Large intestine (tissue), 3 donors: ENCODE data around the gene LRRC8B. TPM values are rescaled to one million over a fixed set of nuclear protein-coding genes. Genes with fewer than 3 reads are reported as not detected.

Experiments used
- DNase-seq, 2 donors: peaks; one replicate each; pipeline versions ENCODE4 v3.0.0 to v3.0.0-alpha.2; 2013
- H3K27ac ChIP-seq: one replicate; pipeline ENCODE4 v1.5.1; 2013; ENCODE audit warnings: low read length
- H3K27me3 ChIP-seq: 2 replicates; pipeline ENCODE4 v1.6.1; 2013; ENCODE audit warnings: low read length; ENCODE audit not compliant: control insufficient read depth, insufficient read depth
- H3K36me3 ChIP-seq: 2 replicates; pipeline ENCODE4 v1.6.1; 2013; ENCODE audit warnings: low read length; ENCODE audit not compliant: control insufficient read depth, insufficient read depth
- H3K4me1 ChIP-seq: one replicate; pipeline ENCODE4 v1.6.1; 2013; ENCODE audit warnings: low read length; ENCODE audit not compliant: control insufficient read depth, insufficient read depth
- H3K4me3 ChIP-seq: one replicate; pipeline ENCODE4 v1.5.1; 2013; ENCODE audit warnings: low read length
- H3K9me3 ChIP-seq: one replicate; pipeline ENCODE4 v1.6.1; 2013; ENCODE audit warnings: mild to moderate bottlenecking, low read depth, low read length, moderate library complexity; ENCODE audit not compliant: control insufficient read depth
- WGBS: methylation state at CpG from one replicate; pipeline ENCODE4 v1.1.5; 2013; ENCODE audit warnings: low lambda C conversion rate; ENCODE audit not compliant: insufficient coverage; 5-methylcytosine and 5-hydroxymethylcytosine counted together
- polyA plus RNA-seq: library from polyadenylated mRNA; unstranded; fragments of 120-200 nt; gene quantifications from one replicate; pipeline ENCODE4 v1.2.1, GENCODE V29; 2013

Gene LRRC8B
- polyA plus RNA-seq, 1 donor, result 10.2 TPM

DNA sequence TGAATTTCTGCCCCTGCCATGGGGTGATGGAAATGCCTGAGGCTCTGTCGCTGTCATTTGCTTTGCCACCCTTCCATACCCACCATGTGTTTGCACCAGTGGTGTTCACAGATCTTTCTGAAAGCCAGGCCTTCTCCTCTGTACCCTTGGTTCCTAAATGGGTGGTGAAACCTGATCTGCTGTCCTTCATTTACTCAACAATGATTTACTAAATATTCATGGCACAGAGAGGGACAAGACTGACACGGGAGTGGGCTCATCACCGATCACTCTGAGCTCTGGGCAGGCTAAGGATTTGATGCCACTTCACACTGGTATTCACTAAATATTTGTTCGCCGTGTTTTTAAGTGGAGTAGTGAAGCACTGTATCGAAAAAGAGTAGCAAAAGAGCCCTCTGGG is 40.9 kb downstream of the LRRC8B start:
- DNase-seq, result no peak
- Histone ChIP-seq H3K4me1 (no peaks in the 10 kb centered on the region), H3K27me3 (no peaks in the 10 kb centered on the region), H3K4me3 (no peak overlapping the region), H3K36me3 (no peaks in the 10 kb centered on the region), H3K27ac (no peak overlapping the region), H3K9me3 (no peaks in the 10 kb centered on the region)
- 90% methylated on average over 2 of the region's 6 CpGs for WGBS

DNA sequence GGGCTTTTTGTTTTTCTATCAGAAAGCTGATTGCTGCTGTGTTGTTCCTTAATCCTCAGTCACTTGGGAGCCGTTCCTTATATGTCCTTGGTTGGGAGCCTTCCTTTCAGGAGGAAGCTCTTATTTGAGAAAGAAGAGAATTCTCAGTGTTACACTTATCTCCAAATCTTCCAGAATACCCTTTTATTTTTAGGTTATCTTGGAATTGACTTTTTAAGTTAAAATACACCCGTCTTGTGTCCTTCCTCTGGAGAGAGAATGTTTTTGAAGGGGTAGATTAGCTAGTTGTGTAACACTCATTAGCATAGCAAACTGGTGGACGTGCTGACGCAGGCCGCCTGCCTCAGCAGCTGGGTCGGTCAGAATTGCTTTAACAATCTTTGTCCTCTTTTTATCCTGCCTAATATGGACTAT is 42.1 kb downstream of the LRRC8B start:
- peak in 1 of 2 donors; percentile 53 for DNase-seq
- Histone ChIP-seq H3K9me3 (no peaks in the 10 kb centered on the region), H3K4me3 (no peak overlapping the region), H3K27me3 (no peaks in the 10 kb centered on the region), H3K27ac (no peak overlapping the region), H3K36me3 (no peaks in the 10 kb centered on the region), H3K4me1 (no peaks in the 10 kb centered on the region)
- no CpG with 5 or more reads among the region's 6 CpGs for WGBS

DNA sequence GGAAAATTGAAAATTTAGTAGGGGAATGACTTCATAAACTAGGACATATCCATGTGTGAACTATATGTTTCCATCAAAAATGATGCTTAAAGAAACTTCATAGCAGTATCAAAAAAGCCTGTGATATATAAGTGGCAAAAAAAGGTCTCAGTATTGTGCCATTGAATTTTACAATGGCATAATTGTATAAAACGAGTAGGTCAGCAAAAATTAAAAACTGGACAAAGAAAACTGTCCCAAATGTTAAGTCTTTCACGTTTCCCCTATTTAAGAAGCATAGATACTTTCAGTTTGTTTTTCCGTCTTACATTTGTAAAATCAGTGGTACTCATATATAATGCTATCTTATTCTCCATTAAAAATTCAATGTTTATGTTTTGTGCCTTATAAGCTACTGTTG is 43.2 kb downstream of the LRRC8B start:
- Histone ChIP-seq H3K36me3 (peaks cover 3% of the 10 kb centered on the region), H3K4me3 (no peak overlapping the region), H3K27me3 (no peaks in the 10 kb centered on the region), H3K27ac (no peak overlapping the region), H3K4me1 (no peaks in the 10 kb centered on the region), H3K9me3 (no peaks in the 10 kb centered on the region)
- 92% methylated on average over 3 of the region's 3 CpGs for WGBS
- DNase-seq, result no peak

DNA sequence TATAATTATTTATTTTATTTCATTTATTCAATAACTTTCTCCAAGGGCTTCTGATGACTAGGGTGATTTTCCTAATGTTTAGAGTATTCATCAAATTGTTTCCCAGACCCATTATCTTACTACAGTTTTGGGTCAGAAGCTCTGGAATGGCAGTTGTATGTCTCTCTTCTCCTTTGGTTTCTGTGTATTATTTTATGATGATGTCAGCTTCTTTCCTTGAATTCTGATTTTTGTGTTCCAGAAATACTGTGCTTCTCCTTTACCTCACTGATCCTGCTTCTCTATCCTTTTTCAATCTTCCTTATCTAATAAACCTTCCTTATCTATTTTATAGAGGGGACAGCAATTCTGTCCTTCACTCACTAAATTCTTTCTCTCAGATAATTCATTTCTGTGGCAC is 48.8 kb downstream of the LRRC8B start:
- Histone ChIP-seq H3K4me1 (no peaks in the 10 kb centered on the region), H3K36me3 (peaks cover 3% of the 10 kb centered on the region), H3K9me3 (no peaks in the 10 kb centered on the region), H3K27me3 (no peaks in the 10 kb centered on the region), H3K4me3 (no peak overlapping the region), H3K27ac (no peak overlapping the region)
- no peak for DNase-seq

DNA sequence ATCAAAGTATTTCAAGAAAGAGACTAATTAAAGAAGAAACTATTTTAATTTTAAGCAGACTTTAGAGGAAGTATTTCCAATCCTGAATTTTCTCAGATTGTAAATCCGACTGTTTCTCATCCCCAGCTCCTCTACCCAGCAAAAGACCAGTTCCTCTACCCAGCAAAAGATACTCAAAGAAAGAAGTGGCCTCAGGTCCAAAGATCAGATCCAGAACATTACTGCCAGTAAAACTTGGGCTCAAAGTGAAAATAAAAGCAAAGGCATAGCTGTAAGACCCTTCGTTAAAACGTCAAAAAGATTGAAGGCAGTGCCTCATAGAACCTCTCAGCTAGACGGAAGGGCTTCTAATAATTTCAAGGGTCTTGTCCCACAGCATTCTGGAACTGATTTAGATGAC is 50.0 kb downstream of the LRRC8B start:
- Histone ChIP-seq H3K4me3 (no peak overlapping the region), H3K27ac (peak overlapping the region; percentile 37), H3K9me3 (no peaks in the 10 kb centered on the region), H3K36me3 (peaks cover 3% of the 10 kb centered on the region), H3K27me3 (no peaks in the 10 kb centered on the region), H3K4me1 (no peaks in the 10 kb centered on the region)
- DNase-seq, result peak; percentile 56 to 88
- 0% methylated on average over 1 of the region's 4 CpGs for WGBS

DNA sequence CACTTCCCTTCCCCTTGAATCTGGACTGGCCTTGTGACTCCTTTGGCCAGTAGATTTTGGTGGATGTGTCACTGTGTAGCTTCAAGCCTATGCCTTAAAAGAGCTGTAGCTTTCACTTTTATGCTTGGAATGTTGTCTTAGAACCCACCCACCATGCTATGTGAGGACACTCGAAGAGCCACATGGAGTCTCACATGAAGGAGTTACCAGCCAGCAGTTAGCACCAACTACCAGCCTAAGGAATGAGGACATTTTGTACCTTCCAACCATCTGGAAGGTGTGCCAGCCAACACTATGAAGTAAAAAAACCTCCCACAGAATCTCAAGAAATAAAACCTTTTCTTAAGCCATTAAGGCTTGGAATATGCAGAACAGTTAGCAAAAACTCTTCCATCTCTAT is 50.6 kb downstream of the LRRC8B start:
- WGBS, result no CpG with 5 or more reads among the region's 1 CpG
- no peak for DNase-seq
- H3K4me1 ChIP-seq, result no peaks in the 10 kb centered on the region
- H3K27me3 ChIP-seq, result no peaks in the 10 kb centered on the region
- no peak overlapping the region for H3K4me3 ChIP-seq
- H3K36me3 ChIP-seq, result peaks cover 7% of the 10 kb centered on the region
- H3K9me3 ChIP-seq, result no peaks in the 10 kb centered on the region
- H3K27ac ChIP-seq, result peak overlapping the region; percentile 37

DNA sequence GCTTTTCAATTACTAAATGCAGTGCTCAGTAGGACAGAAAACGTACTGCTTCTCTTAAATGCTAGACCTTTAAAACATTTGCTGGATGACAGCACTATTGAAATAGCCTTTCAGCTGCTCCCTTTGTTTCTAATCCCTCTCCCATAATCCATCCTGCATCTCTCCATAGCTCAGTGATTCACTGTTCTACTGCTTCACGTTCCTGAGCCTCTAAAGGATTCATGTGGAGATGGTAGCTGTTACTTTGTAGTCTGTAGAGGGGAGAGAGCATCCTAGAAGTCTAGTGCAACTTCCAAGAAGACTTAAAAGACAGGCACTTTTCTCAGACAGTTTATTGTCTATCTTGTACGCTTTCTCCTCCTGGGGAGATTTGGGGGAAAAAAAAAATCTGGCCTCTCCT is 51.4 kb downstream of the LRRC8B start:
- WGBS, result 100% methylated on average over 1 of the region's 3 CpGs
- no peaks in the 10 kb centered on the region for H3K27me3 ChIP-seq
- H3K9me3 ChIP-seq, result no peaks in the 10 kb centered on the region
- H3K36me3 ChIP-seq, result peaks cover 11% of the 10 kb centered on the region
- no peak overlapping the region for H3K4me3 ChIP-seq
- no peaks in the 10 kb centered on the region for H3K4me1 ChIP-seq
- DNase-seq, result no peak
- no peak overlapping the region for H3K27ac ChIP-seq

DNA sequence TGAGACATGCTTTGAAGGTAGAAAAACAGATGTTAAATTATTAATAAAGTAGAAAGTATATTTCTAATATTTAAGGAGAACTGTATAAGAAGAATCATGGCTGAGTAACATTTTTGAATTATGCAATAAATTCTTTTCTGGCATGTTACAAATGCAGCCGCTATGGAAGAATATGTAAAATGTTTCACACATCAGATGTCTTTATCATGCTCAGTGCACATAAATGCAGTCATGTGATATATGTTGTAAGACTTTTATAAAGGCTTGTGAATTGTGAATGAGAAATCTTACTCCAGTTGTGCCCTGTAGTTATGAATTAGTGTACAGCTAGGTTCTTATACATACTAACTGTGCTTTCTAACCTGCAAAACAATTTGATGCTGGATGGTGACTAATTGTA is 53.5 kb downstream of the LRRC8B start:
- no peaks in the 10 kb centered on the region for H3K4me1 ChIP-seq
- 60% methylated on average over 1 of the region's 1 CpG for WGBS
- peaks cover 12% of the 10 kb centered on the region for H3K36me3 ChIP-seq
- H3K27ac ChIP-seq, result no peak overlapping the region
- DNase-seq, result no peak
- H3K27me3 ChIP-seq, result no peaks in the 10 kb centered on the region
- H3K4me3 ChIP-seq, result no peak overlapping the region
- H3K9me3 ChIP-seq, result no peaks in the 10 kb centered on the region

DNA sequence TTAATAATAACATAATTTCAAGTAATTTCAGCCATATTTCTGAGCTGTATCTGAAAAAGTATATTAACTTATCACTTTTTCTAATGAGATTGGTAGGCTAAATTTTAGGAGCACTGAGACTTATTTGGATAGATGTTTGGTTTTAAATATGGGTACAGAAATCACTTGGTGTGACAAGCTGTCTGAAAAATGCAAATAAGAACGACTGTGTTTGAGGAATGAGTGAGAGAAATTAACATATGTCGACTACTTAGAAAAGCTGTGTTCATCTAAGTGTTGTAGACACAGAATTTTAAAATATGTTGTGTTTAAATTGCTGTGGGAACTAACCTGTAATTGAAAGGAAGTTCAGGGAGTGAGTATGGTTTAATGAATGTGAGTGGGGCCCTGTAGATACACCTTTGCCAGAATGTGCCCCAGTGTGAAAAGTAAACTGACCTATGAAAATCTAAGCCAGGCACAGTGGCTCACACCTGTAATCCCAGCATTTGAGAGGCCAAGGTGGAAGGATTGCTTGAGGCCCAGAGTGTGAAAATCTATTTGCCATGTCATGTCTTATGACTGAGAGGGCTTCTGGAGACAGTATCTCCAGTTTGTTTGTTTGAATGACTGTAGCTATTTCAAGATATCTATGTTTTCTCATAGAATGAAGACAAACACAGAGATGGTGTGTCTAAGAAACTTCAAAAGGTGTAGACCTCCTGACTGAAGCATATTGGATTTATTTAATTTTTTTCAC is 54.5 kb downstream of the LRRC8B start:
- Histone ChIP-seq H3K4me3 (no peak overlapping the region), H3K9me3 (no peaks in the 10 kb centered on the region), H3K4me1 (no peaks in the 10 kb centered on the region), H3K36me3 (peaks cover 18% of the 10 kb centered on the region), H3K27ac (no peak overlapping the region), H3K27me3 (no peaks in the 10 kb centered on the region)
- peak in 1 of 2 donors; percentile 9 for DNase-seq
- WGBS, result 88% methylated on average over 2 of the region's 2 CpGs

DNA sequence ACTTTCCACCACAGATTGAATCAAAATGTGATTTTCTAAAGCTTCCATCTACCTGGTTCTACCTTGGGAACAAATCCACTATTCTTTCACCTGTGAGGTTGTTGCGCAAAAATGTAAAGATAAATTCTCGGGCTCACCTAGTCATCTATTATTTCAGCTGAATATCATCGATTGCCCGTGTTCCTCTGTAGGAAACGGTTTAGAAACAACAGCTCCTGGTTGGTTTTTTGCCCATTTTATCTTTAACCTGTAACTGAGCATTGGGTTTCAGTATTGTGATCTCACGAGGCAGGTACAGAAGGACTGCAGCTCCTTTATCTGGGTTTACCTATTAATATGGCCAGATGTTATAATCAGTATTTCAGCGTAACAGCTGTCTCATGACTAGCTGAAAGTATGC is 55.4 kb downstream of the LRRC8B start:
- Histone ChIP-seq H3K4me3 (no peak overlapping the region), H3K4me1 (no peaks in the 10 kb centered on the region), H3K36me3 (peaks cover 18% of the 10 kb centered on the region), H3K9me3 (no peaks in the 10 kb centered on the region), H3K27ac (no peak overlapping the region), H3K27me3 (no peaks in the 10 kb centered on the region)
- WGBS, result 100% methylated on average over 4 of the region's 7 CpGs
- no peak for DNase-seq

DNA sequence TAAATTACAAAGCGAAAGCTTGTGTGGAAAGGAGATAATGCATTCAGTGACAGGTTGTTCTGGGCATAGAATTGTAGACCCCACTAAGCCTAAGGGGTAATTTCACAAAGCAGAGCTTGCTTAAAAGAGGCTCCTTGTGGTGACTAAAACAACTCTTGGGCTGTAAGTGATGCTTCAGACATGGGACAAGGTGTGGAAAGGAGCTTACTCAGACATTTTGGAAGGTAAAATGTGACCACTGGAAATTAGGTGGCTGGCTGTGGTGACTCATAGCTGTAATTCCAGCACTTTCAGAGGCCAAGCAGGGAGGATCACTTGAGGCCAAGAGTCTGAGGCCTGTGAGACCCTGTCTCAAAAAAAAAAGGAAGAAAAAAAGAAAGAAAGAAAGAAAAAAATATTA is 57.2 kb downstream of the LRRC8B start:
- Histone ChIP-seq H3K9me3 (no peaks in the 10 kb centered on the region), H3K27me3 (no peaks in the 10 kb centered on the region), H3K4me3 (no peak overlapping the region), H3K27ac (no peak overlapping the region), H3K36me3 (peaks cover 18% of the 10 kb centered on the region), H3K4me1 (no peaks in the 10 kb centered on the region)
- DNase-seq, result no peak
- 100% methylated on average over 1 of the region's 1 CpG for WGBS
